Adrenal gland (tissue), 5 donors: ENCODE results near the gene SRBD1.

ENCODE experiments used
- POLR2A ChIP-seq, 2 donors: fragments of 450-650 bp; IDR thresholded peaks; one replicate each; pipeline ENCODE4 v1.6.1; 2017; ENCODE audit warnings: antibody characterized with exemption in 2 of 2, mild to moderate bottlenecking in 2 of 2, moderate library complexity in 1 of 2
- TF ChIP-seq, protein P1 (sequence below), 6 experiments: fragments of 450-650 bp in 4 of 6; fragments of 200-600 bp in 2 of 6; sonication (generic) in 1 of 6; IDR thresholded peaks; 1 replicate in 5 of 6; 2 replicates in 1 of 6; pipeline versions ENCODE4 v1.5.1 to v1.8.0; 2016 to 2021; ENCODE audit warnings: antibody characterized with exemption in 6 of 6, mild to moderate bottlenecking in 2 of 6, moderate library complexity in 1 of 6
- donor health status: DM: no; HTN: no; CAD: no.

DNA sequence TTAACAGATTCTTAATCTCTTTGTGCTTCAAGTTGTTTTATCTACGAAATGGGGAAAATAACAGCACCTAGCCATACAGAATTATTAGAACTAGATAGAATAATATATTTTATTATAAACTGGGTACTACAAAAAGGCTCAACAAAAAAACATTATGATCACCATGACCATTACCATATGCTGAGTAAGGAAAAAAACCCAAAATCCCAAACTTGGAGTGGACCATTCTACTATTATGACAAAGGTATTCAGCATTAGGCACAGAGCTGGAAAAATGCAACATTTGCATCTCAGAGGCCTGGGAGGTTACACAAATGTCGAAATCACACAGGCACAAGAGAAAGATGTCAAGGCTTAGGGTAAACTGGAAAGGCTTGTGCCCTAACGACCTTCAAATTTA lies 162.8 kb downstream of the SRBD1 start:
- TF ChIP-seq, protein P1, sequence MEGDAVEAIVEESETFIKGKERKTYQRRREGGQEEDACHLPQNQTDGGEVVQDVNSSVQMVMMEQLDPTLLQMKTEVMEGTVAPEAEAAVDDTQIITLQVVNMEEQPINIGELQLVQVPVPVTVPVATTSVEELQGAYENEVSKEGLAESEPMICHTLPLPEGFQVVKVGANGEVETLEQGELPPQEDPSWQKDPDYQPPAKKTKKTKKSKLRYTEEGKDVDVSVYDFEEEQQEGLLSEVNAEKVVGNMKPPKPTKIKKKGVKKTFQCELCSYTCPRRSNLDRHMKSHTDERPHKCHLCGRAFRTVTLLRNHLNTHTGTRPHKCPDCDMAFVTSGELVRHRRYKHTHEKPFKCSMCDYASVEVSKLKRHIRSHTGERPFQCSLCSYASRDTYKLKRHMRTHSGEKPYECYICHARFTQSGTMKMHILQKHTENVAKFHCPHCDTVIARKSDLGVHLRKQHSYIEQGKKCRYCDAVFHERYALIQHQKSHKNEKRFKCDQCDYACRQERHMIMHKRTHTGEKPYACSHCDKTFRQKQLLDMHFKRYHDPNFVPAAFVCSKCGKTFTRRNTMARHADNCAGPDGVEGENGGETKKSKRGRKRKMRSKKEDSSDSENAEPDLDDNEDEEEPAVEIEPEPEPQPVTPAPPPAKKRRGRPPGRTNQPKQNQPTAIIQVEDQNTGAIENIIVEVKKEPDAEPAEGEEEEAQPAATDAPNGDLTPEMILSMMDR (IDR thresholded peaks at IDR 0.05) = no peak
- no peak for TF ChIP-seq POLR2A (IDR thresholded peaks at IDR 0.05)
